Measurements from ENCODE around the gene EEFSEC. TPM values are rescaled to one million over a fixed set of nuclear protein-coding genes. Genes with fewer than 3 reads are reported as not detected.

Gene EEFSEC
- total and polyA plus RNA-seq, 2 of the 8 experiments (the other 6 are each of a cell fraction or from before 2014, with no cell fraction given) = 13.1 to 19.8 TPM

DNA sequence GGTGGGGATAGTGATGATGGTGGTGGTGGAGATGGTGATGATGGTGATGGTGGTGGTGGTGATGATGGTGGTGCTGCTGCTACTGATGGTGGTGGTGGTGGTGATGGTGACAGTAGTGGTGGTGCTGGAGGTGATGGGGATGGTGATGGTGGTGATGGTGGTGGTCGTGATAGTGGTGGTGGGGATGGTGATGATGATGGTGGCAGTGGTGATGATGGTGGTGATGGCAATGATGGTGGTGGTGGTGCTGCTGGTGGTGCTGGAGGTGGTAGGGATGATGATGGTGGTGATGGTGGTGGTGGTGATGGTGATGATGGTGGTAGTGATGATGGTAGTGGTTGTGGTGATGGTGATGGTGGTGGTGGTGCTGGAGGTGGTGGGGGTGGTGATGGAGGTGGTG lies 292.1 kb downstream of the EEFSEC start:
- POLR2A ChIA-PET (ENCODE audit: partially characterized antibody) = no interaction called here
- no peak overlapping the region for H3K9ac ChIP-seq (replicated peaks in 1 of 4; ENCODE audit: extremely low read depth in 1 of 4, low read depth in 3 of 4, low read length in 3 of 4)
- 89% methylated on average over 1 of the region's 1 CpG; no CpG with 5 or more reads in 1 of the 2 experiments for WGBS, 2 experiments (ENCODE audit: extremely low coverage in 1 of 2, insufficient coverage in 1 of 2, insufficient read length in 1 of 2, insufficient replicate concordance in 2 of 2, low coverage in 1 of 2, low lambda C conversion rate in 2 of 2, missing lambda C conversion rate in 1 of 2)
- no peak for TF ChIP-seq CTBP2 (IDR thresholded peaks at IDR 0.05; ENCODE audit: borderline replicate concordance, insufficient read depth, insufficient read length, low read length)
- no peak for TF ChIP-seq GTF2F1 (IDR thresholded peaks at IDR 0.05; ENCODE audit: borderline replicate concordance, low read depth, low read length)

More for the DNA sequence above, 292.1 kb downstream of the EEFSEC start:
- H3K79me1 ChIP-seq (ENCODE audit: low read depth, low read length) = no peaks in the 10 kb centered on the region; the same call in 1 of the 2 replicates
- no peak overlapping the region for H3K4me2 ChIP-seq (ENCODE audit: insufficient read depth in 1 of 2, low read depth in 2 of 2, low read length in 2 of 2)
- no peaks in the 10 kb centered on the region for H3K36me3 ChIP-seq (ENCODE audit: control insufficient read depth in 2 of 4, insufficient read depth in 4 of 4, low read length in 3 of 4)
- H3K4ac ChIP-seq (replicated peaks; ENCODE audit: insufficient read length, low read depth, low read length) = no peak overlapping the region
- H3K27ac ChIP-seq (ENCODE audit: low read depth, low read length) = no peak overlapping the region
- H3K79me2 ChIP-seq (ENCODE audit: control insufficient read depth in 1 of 2, insufficient read depth in 2 of 2, low read length in 2 of 2) = no peaks in the 10 kb centered on the region
- H4K91ac ChIP-seq (replicated peaks; ENCODE audit: insufficient read length, low read length) = no peak overlapping the region
- H3K4me3 ChIP-seq (ENCODE audit: extremely low read depth in 1 of 4, insufficient read depth in 2 of 4, low read depth in 3 of 4, low read length in 4 of 4) = no peak overlapping the region
- H2BK15ac ChIP-seq (ENCODE audit: low read length) = no peak overlapping the region
- H4K20me1 ChIP-seq (replicated peaks in 1 of 2; ENCODE audit: control insufficient read depth in 1 of 2, insufficient read depth in 2 of 2, low read length in 2 of 2) = peaks cover 0 to 7% of the 10 kb centered on the region in 2 experiments
- no peak overlapping the region for H3K23ac ChIP-seq (ENCODE audit: insufficient read length)
- peak overlapping the region; percentile 83 for H3K56ac ChIP-seq (replicated peaks; ENCODE audit: insufficient read length, low read depth, low read length)
- peaks cover 0 to 4% (median 0%) of the 10 kb centered on the region in 4 experiments; a peak in 4 of 7 replicates for H3K27me3 ChIP-seq (replicated peaks in 1 of 4; ENCODE audit: control insufficient read depth in 3 of 4, extremely low read depth in 1 of 4, insufficient read depth in 3 of 4, low read length in 3 of 4)
- no peak overlapping the region for H2BK120ac ChIP-seq (replicated peaks; ENCODE audit: low read depth, low read length)
- no peak overlapping the region for H3K18ac ChIP-seq (ENCODE audit: extremely low read depth, low read length)
- DNase-seq (ENCODE audit: low read depth in 1 of 2, low spot score in 2 of 2) (no peak), FAIRE-seq (no peak)
- peak overlapping the region; percentile 70; the same call in 1 of the 2 replicates for H2AK5ac ChIP-seq (ENCODE audit: low read depth, low read length)
- no peaks in the 10 kb centered on the region for H3K9me3 ChIP-seq (ENCODE audit: insufficient read depth in 2 of 2, low read depth in 1 of 2, low read length in 1 of 2)
- no peaks in the 10 kb centered on the region for H3K4me1 ChIP-seq (replicated peaks in 1 of 4; ENCODE audit: control insufficient read depth in 3 of 4, insufficient read depth in 4 of 4, low read length in 3 of 4)
- no peak overlapping the region for H2BK20ac ChIP-seq (ENCODE audit: low read length)
- no peak overlapping the region for H2AFZ ChIP-seq (ENCODE audit: low read length)
- H3K14ac ChIP-seq (ENCODE audit: insufficient read length) = no peak overlapping the region
- no peak overlapping the region for H2BK5ac ChIP-seq (ENCODE audit: low read depth, low read length)
- no peak overlapping the region for H4K8ac ChIP-seq (ENCODE audit: extremely low read depth, insufficient read depth, low read length)
- no peak overlapping the region for H2BK12ac ChIP-seq (ENCODE audit: low read depth, low read length)
- no peak overlapping the region for H4K5ac ChIP-seq (ENCODE audit: insufficient read length, low read depth, low read length)
- H3K23me2 ChIP-seq (ENCODE audit: low read depth, low read length) = peaks cover 11% of the 10 kb centered on the region; the same call in 1 of the 2 replicates
- CTCF ChIA-PET (ENCODE audit: partially characterized antibody) = no interaction called here
